ENCODE results near the gene PRKCE.

PRKCE gene

DNA sequence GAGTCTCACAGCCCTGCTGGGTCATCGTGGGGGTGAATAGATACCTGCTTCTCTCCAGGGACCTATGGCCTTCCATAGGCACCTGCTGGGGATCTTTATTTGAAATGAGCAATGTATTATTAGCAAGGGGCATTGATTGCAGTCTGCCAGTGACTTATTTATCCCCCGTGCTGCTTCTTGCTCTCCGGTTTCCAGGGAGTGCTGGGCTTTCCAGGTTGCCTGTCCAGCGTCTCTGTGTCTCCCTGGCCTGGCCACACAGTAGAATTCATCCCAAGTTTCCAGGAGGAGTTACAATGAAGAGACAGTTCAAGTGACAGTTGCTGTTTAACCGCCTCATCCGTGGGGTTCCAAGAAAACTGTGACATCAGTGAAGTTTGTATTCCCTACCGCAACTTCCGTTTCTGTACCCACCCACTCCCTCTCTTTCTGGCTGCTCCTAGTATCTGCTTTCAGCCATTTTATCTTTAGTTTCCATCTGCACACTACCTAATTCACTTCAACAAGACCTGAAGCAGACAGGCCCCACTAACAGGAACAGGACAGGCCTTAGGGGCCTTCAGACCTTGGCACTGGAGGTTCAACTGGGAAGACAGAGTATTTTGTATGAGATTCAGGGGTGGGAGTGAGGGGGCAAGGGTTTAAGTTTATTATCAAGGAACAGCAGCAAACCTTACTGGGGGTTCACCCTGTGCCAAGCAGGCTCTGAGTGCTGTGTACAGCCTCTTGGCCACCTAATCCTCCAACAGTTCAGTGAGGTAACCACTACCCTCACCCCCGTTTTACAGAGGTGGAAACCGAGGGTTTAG, 134.8 kb downstream of the PRKCE start:
- no peaks in the 10 kb centered on the region for H3K36me3 ChIP-seq (ENCODE audit: control insufficient read depth, insufficient read depth, low read length)
- 95% methylated on average over 10 of the region's 10 CpGs for WGBS, 2 experiments

DNA sequence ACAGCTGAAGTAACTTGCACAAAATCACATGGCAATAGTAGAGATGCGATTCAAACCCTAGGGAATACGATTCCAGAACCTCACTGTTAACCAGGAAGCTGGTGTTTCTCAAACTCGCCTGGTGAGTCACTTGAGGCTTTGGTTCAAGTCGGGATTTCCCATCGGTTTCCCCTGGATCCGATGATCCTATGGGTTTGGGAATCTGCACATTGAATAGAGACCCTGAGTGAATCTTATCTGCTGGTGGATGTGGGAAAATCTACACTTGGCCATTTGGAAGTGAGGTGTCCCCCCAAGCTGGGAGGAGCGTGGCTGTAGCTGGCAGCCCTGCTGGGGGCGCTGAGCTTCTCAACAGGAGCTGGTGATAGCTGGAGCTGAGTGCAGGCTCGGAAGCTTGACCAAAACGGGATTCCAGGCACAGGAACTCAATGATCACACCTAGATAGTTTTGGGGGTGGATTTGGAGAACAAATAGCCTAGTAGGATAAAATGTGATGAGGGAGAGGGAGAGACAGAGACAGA, 135.4 kb downstream of the PRKCE start:
- Histone ChIP-seq H3K27me3 (ENCODE audit: control insufficient read depth, insufficient read depth, low read length, poor library complexity, severe bottlenecking) (no peaks in the 10 kb centered on the region), H3K4me1 (ENCODE audit: control insufficient read depth, insufficient read depth, low read length) (peaks cover 7% of the 10 kb centered on the region), H3K27ac (ENCODE audit: insufficient read depth, low read depth, low read length, poor library complexity, severe bottlenecking) (no peak overlapping the region), H3K4me3 (ENCODE audit: insufficient read depth, low read depth, low read length) (no peak overlapping the region), H3K9me3 (ENCODE audit: control insufficient read depth, low read length) (no peaks in the 10 kb centered on the region), H3K36me3 (ENCODE audit: control insufficient read depth, insufficient read depth, low read length) (no peaks in the 10 kb centered on the region)
- WGBS, 2 experiments, result 92 to 93% methylated on average over 10 of the region's 10 CpGs

More for the DNA sequence above, 134.8 kb downstream of the PRKCE start:
- no peaks in the 10 kb centered on the region for H3K9me3 ChIP-seq (ENCODE audit: control insufficient read depth, low read length)
- H3K27ac ChIP-seq (ENCODE audit: insufficient read depth, low read depth, low read length, poor library complexity, severe bottlenecking), result no peak overlapping the region
- peaks cover 7% of the 10 kb centered on the region for H3K4me1 ChIP-seq (ENCODE audit: control insufficient read depth, insufficient read depth, low read length)
- no peaks in the 10 kb centered on the region for H3K27me3 ChIP-seq (ENCODE audit: control insufficient read depth, insufficient read depth, low read length, poor library complexity, severe bottlenecking)
- H3K4me3 ChIP-seq (ENCODE audit: insufficient read depth, low read depth, low read length), result no peak overlapping the region

- no peaks in the 10 kb centered on the region for H3K9me3 ChIP-seq (ENCODE audit: control insufficient read depth, low read length)
- H3K4me3 ChIP-seq (ENCODE audit: insufficient read depth, low read depth, low read length), result no peak overlapping the region
- 89% methylated on average over 2 to 3 of the region's 3 CpGs for WGBS, 2 experiments
- H3K36me3 ChIP-seq (ENCODE audit: control insufficient read depth, insufficient read depth, low read length), result no peaks in the 10 kb centered on the region
- H3K27me3 ChIP-seq (ENCODE audit: control insufficient read depth, insufficient read depth, low read length, poor library complexity, severe bottlenecking), result no peaks in the 10 kb centered on the region
- H3K4me1 ChIP-seq (ENCODE audit: control insufficient read depth, insufficient read depth, low read length), result peaks cover under 1% of the 10 kb centered on the region
- no peak overlapping the region for H3K27ac ChIP-seq (ENCODE audit: insufficient read depth, low read depth, low read length, poor library complexity, severe bottlenecking)
Measured at GRCh38 chr2:45788401-45788800, 136.9 kb downstream of the PRKCE start.

GRCh38 chr2:45789317-45789716, 137.8 kb downstream of the PRKCE start:
- no peaks in the 10 kb centered on the region for H3K4me1 ChIP-seq (ENCODE audit: control insufficient read depth, insufficient read depth, low read length)
- no peaks in the 10 kb centered on the region for H3K27me3 ChIP-seq (ENCODE audit: control insufficient read depth, insufficient read depth, low read length, poor library complexity, severe bottlenecking)
- no peaks in the 10 kb centered on the region for H3K9me3 ChIP-seq (ENCODE audit: control insufficient read depth, low read length)
- no peak overlapping the region for H3K4me3 ChIP-seq (ENCODE audit: insufficient read depth, low read depth, low read length)
- H3K27ac ChIP-seq (ENCODE audit: insufficient read depth, low read depth, low read length, poor library complexity, severe bottlenecking), result no peak overlapping the region
- H3K36me3 ChIP-seq (ENCODE audit: control insufficient read depth, insufficient read depth, low read length), result no peaks in the 10 kb centered on the region

DNA sequence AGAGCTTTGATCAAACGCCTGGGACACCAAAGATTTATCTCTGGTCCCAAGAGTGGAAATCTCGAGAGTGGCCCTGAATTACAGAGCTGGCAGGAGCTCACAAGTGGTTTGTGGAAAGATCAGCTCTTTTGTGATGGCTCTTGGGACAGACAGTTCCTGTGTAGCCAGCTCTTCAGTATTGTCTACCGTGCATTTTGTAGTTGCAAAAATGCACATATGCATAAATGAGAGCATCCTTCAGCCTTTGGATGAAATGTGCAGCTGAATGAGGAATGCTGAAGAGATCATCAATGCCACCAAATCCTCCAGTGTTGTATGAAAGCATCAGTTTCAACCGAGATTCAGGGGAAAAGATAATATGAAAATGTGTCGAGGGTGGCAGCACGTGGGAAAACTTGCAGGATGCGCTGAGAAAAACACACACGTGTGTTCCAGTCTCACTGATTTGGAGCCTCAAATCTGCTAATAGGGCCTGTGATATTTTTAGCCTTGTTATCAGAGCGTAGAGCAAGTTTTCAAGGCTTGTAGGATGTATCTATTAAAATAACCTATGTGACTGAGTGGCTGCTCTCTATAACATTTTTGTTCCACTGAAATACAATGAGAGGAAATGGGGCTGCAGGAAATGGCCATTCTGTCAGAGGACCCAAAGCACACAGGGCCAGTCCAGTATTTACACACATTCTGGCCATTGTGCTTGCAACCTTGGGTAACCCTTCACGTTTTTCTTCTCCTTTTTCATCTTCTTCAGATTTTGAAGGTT, 138.7 kb downstream of the PRKCE start:
- 89 to 91% methylated on average over 10 of the region's 10 CpGs for WGBS, 2 experiments
- H3K27me3 ChIP-seq (ENCODE audit: control insufficient read depth, insufficient read depth, low read length, poor library complexity, severe bottlenecking), result no peaks in the 10 kb centered on the region
- H3K9me3 ChIP-seq (ENCODE audit: control insufficient read depth, low read length), result no peaks in the 10 kb centered on the region
- no peaks in the 10 kb centered on the region for H3K36me3 ChIP-seq (ENCODE audit: control insufficient read depth, insufficient read depth, low read length)
- no peaks in the 10 kb centered on the region for H3K4me1 ChIP-seq (ENCODE audit: control insufficient read depth, insufficient read depth, low read length)
- H3K27ac ChIP-seq (ENCODE audit: insufficient read depth, low read depth, low read length, poor library complexity, severe bottlenecking), result no peak overlapping the region
- no peak overlapping the region for H3K4me3 ChIP-seq (ENCODE audit: insufficient read depth, low read depth, low read length)

GRCh38 chr2:45793305-45793962, 142.0 kb downstream of the PRKCE start:
- no peaks in the 10 kb centered on the region for H3K4me1 ChIP-seq (ENCODE audit: control insufficient read depth, insufficient read depth, low read length)
- no peak overlapping the region for H3K27ac ChIP-seq (ENCODE audit: insufficient read depth, low read depth, low read length, poor library complexity, severe bottlenecking)
- 86 to 94% methylated on average over 6 to 7 of the region's 7 CpGs for WGBS, 2 experiments

DNA sequence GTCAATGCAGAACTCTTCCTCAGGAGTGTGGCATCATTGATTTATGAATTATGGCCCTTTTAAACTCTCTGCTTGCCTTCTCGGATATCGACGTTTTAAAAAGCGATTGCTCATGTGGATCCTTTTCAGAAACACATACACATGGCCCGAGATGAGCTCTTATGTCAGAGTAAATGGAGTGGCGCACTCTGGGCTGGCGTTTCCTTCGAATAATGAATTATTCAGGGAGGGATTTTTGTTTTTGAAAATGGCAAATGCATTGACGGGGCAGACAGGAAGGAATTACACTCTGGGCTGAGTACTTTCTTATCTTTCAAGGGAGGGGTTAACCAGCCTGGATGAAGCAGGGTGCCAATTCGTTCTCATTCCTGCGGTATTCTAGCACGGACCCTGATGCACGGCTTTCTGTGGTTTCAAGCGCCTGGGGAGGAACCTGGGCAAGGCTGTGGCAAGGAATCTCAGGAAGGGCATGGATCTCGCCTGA, 142.7 kb downstream of the PRKCE start:
- H3K4me1 ChIP-seq (ENCODE audit: control insufficient read depth, insufficient read depth, low read length), result no peaks in the 10 kb centered on the region
- no peak overlapping the region for H3K4me3 ChIP-seq (ENCODE audit: insufficient read depth, low read depth, low read length)
- no peak overlapping the region for H3K27ac ChIP-seq (ENCODE audit: insufficient read depth, low read depth, low read length, poor library complexity, severe bottlenecking)
- 89 to 95% methylated on average over 15 of the region's 15 CpGs for WGBS, 2 experiments
- H3K27me3 ChIP-seq (ENCODE audit: control insufficient read depth, insufficient read depth, low read length, poor library complexity, severe bottlenecking), result no peaks in the 10 kb centered on the region
- H3K9me3 ChIP-seq (ENCODE audit: control insufficient read depth, low read length), result no peaks in the 10 kb centered on the region
- H3K36me3 ChIP-seq (ENCODE audit: control insufficient read depth, insufficient read depth, low read length), result no peaks in the 10 kb centered on the region

More at GRCh38 chr2:45793305-45793962, 142.0 kb downstream of the PRKCE start:
- Histone ChIP-seq H3K4me3 (ENCODE audit: insufficient read depth, low read depth, low read length) (no peak overlapping the region), H3K27me3 (ENCODE audit: control insufficient read depth, insufficient read depth, low read length, poor library complexity, severe bottlenecking) (no peaks in the 10 kb centered on the region), H3K9me3 (ENCODE audit: control insufficient read depth, low read length) (no peaks in the 10 kb centered on the region), H3K36me3 (ENCODE audit: control insufficient read depth, insufficient read depth, low read length) (no peaks in the 10 kb centered on the region)

GRCh38 chr2:45796500-45796899, 145.0 kb downstream of the PRKCE start:
- no peaks in the 10 kb centered on the region for H3K36me3 ChIP-seq (ENCODE audit: control insufficient read depth, insufficient read depth, low read length)
- no peaks in the 10 kb centered on the region for H3K27me3 ChIP-seq (ENCODE audit: control insufficient read depth, insufficient read depth, low read length, poor library complexity, severe bottlenecking)
- 84 to 86% methylated on average over 4 of the region's 4 CpGs for WGBS, 2 experiments
- H3K9me3 ChIP-seq (ENCODE audit: control insufficient read depth, low read length), result no peaks in the 10 kb centered on the region
- H3K4me3 ChIP-seq (ENCODE audit: insufficient read depth, low read depth, low read length), result no peak overlapping the region
- no peak overlapping the region for H3K27ac ChIP-seq (ENCODE audit: insufficient read depth, low read depth, low read length, poor library complexity, severe bottlenecking)
- no peaks in the 10 kb centered on the region for H3K4me1 ChIP-seq (ENCODE audit: control insufficient read depth, insufficient read depth, low read length)

DNA sequence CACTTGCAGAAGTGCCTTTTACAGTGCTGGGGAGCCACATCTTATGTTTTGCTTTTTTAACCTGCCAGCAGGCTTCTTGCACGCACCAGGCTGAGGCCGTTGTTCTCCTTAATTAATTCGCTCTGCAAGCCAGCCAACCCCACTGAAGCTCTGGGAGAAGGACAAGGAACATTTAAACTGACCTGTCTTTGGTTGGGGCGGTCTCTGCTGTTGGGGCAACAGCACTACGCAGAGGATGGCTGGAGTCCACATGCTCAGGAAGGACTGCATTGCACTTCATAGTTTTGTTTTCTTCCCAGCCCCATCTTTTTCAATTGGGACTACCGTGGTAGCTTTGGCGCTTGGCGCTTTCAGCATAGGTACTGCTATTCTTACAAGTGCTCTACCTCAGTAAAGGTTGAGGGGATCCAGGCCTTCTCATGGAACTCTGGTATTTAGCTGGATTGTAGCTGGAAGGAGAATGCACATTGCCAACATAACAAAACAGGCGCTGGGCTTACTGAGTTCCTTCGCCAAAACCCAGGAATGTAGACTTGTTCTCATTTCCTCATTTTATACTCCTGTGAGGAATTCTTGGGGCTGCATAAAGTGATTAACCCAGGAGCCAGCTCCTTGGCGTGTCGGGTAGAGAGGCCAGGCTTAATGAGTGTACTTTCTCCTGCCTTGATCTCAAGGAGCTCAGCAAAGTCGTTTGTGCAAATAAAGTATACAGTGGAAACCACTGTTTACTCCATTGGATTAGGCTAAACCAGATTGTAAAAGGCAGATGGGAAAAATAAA, 146.2 kb downstream of the PRKCE start:
- no peaks in the 10 kb centered on the region for H3K9me3 ChIP-seq (ENCODE audit: control insufficient read depth, low read length)
- no peak overlapping the region for H3K4me3 ChIP-seq (ENCODE audit: insufficient read depth, low read depth, low read length)
- no peak overlapping the region for H3K27ac ChIP-seq (ENCODE audit: insufficient read depth, low read depth, low read length, poor library complexity, severe bottlenecking)
- H3K4me1 ChIP-seq (ENCODE audit: control insufficient read depth, insufficient read depth, low read length), result no peaks in the 10 kb centered on the region
- H3K36me3 ChIP-seq (ENCODE audit: control insufficient read depth, insufficient read depth, low read length), result no peaks in the 10 kb centered on the region
- H3K27me3 ChIP-seq (ENCODE audit: control insufficient read depth, insufficient read depth, low read length, poor library complexity, severe bottlenecking), result no peaks in the 10 kb centered on the region
- WGBS, 2 experiments, result 88 to 92% methylated on average over 13 of the region's 13 CpGs

Measured in ectodermal cell (in vitro differentiated cells).